ENCODE measurements around the gene IL15RA. TPM values are rescaled to one million over a fixed set of nuclear protein-coding genes. Genes with fewer than 3 reads are reported as not detected.

IL15RA gene
- total RNA-seq, 1 donor from 2014 or later = 41.0 TPM

- no peaks in the 10 kb centered on the region for H3K27me3 ChIP-seq
- intact Hi-C loops (cut with DNase I) = no loop called here
- no peak overlapping the region for H3K27ac ChIP-seq
- H3K4me3 ChIP-seq = no peak overlapping the region
- H3K9me3 ChIP-seq = no peaks in the 10 kb centered on the region
- DNase-seq (ENCODE audit: extremely low spot score in 2 of 2) = no peak
- H3K4me1 ChIP-seq = no peaks in the 10 kb centered on the region
- TF ChIP-seq POLR2AphosphoS5 (IDR thresholded peaks at IDR 0.05; ENCODE audit: insufficient read depth in 1 of 2, low read depth in 1 of 2) (no peak), POLR2A (IDR thresholded peaks at IDR 0.05) (no peak), CTCF (IDR thresholded peaks at IDR 0.05) (no peak)
- peaks cover 0 to 47% of the 10 kb centered on the region in 2 donors for H3K36me3 ChIP-seq
Observed at GRCh38 chr10:5959581-5960069, 17.7 kb downstream of the IL15RA start.

- no peaks in the 10 kb centered on the region for H3K4me1 ChIP-seq
- DNase-seq (ENCODE audit: extremely low spot score in 2 of 2) = no peak
- H3K4me3 ChIP-seq = no peak overlapping the region
- H3K27ac ChIP-seq = no peak overlapping the region
- H3K27me3 ChIP-seq = no peaks in the 10 kb centered on the region
- H3K9me3 ChIP-seq = no peaks in the 10 kb centered on the region
- intact Hi-C loops (cut with DNase I) = no loop called here
- H3K36me3 ChIP-seq = peaks cover 0 to 47% of the 10 kb centered on the region in 2 donors
- TF ChIP-seq POLR2AphosphoS5 (IDR thresholded peaks at IDR 0.05; ENCODE audit: insufficient read depth in 1 of 2, low read depth in 1 of 2) (no peak), POLR2A (IDR thresholded peaks at IDR 0.05) (no peak), CTCF (IDR thresholded peaks at IDR 0.05) (no peak)
Observed at GRCh38 chr10:5959142-5959541, 18.2 kb downstream of the IL15RA start.

GRCh38 chr10:5958675-5959074 is 18.7 kb downstream of the IL15RA start:
- H3K9me3 ChIP-seq = no peaks in the 10 kb centered on the region
- H3K27ac ChIP-seq = no peak overlapping the region
- TF ChIP-seq POLR2AphosphoS5 (IDR thresholded peaks at IDR 0.05; ENCODE audit: insufficient read depth in 1 of 2, low read depth in 1 of 2) (no peak), CTCF (IDR thresholded peaks at IDR 0.05) (no peak), POLR2A (IDR thresholded peaks at IDR 0.05) (no peak)
- intact Hi-C loops (cut with DNase I) = no loop called here
- DNase-seq (ENCODE audit: extremely low spot score in 2 of 2) = no peak
- no peaks in the 10 kb centered on the region for H3K27me3 ChIP-seq
- no peaks in the 10 kb centered on the region for H3K4me1 ChIP-seq
- H3K4me3 ChIP-seq = no peak overlapping the region
- H3K36me3 ChIP-seq = peaks cover 0 to 47% of the 10 kb centered on the region in 2 donors

- H3K27me3 ChIP-seq = no peaks in the 10 kb centered on the region
- no peak overlapping the region for H3K27ac ChIP-seq
- DNase-seq (ENCODE audit: extremely low spot score in 2 of 2) = no peak
- peaks cover 0 to 47% of the 10 kb centered on the region in 2 donors for H3K36me3 ChIP-seq
- no peak overlapping the region for H3K4me3 ChIP-seq
- no peaks in the 10 kb centered on the region for H3K4me1 ChIP-seq
- H3K9me3 ChIP-seq = no peaks in the 10 kb centered on the region
- no peak for TF ChIP-seq POLR2A (IDR thresholded peaks at IDR 0.05)
- no peak for TF ChIP-seq POLR2AphosphoS5 (IDR thresholded peaks at IDR 0.05; ENCODE audit: insufficient read depth in 1 of 2, low read depth in 1 of 2)
- no peak for TF ChIP-seq CTCF (IDR thresholded peaks at IDR 0.05)
- intact Hi-C loops (cut with DNase I) = no loop called here
Observed at GRCh38 chr10:5958077-5958476, 19.3 kb downstream of the IL15RA start.

GRCh38 chr10:5956146-5956936 is 21.0 kb downstream of the IL15RA start:
- H3K9me3 ChIP-seq = no peaks in the 10 kb centered on the region
- TF ChIP-seq POLR2A (IDR thresholded peaks at IDR 0.05) = no peak
- no peak for TF ChIP-seq CTCF (IDR thresholded peaks at IDR 0.05)
- TF ChIP-seq POLR2AphosphoS5 (IDR thresholded peaks at IDR 0.05; ENCODE audit: insufficient read depth in 1 of 2, low read depth in 1 of 2) = no peak
- no peaks in the 10 kb centered on the region for H3K27me3 ChIP-seq
- intact Hi-C loops (cut with DNase I) = no loop called here
- no peak overlapping the region for H3K4me3 ChIP-seq
- peaks cover 0 to 42% of the 10 kb centered on the region in 2 donors for H3K36me3 ChIP-seq
- H3K4me1 ChIP-seq = no peaks in the 10 kb centered on the region
- no peak overlapping the region for H3K27ac ChIP-seq
- no peak for DNase-seq (ENCODE audit: extremely low spot score in 2 of 2)
